ENCODE measurements around the gene STRIT1. TPM values are rescaled to one million over a fixed set of nuclear protein-coding genes. Genes with fewer than 3 reads are reported as not detected.
"Not testable (repeated sequence)": the region's sequence is repeated elsewhere in the genome, so short reads cannot be mapped to it uniquely, and the experiment has no call there.

Gene STRIT1
- total RNA-seq, 1 donor from 2014 or later, result not detected

GRCh38 chr3:155274435-155274834, 19.0 kb downstream of the STRIT1 start:
- H3K4me1 Mint-ChIP-seq (ENCODE audit: unreplicated experiment), result peaks cover 14% of the 10 kb centered on the region
- H3K9me3 Mint-ChIP-seq (ENCODE audit: unreplicated experiment); H3K27me3 Mint-ChIP-seq (ENCODE audit: unreplicated experiment); H3K4me3 Mint-ChIP-seq (ENCODE audit: unreplicated experiment); H3K36me3 Mint-ChIP-seq (ENCODE audit: unreplicated experiment); H3K27ac Mint-ChIP-seq (ENCODE audit: unreplicated experiment); DNase-seq (ENCODE audit: extremely low spot score, unreplicated experiment): not testable (repeated sequence)

GRCh38 chr3:155271343-155271613, 22.2 kb downstream of the STRIT1 start:
- Mint-ChIP-seq H3K4me1 (ENCODE audit: unreplicated experiment) (peaks cover 14% of the 10 kb centered on the region), H3K27me3 (ENCODE audit: unreplicated experiment) (no peaks in the 10 kb centered on the region), H3K36me3 (ENCODE audit: unreplicated experiment) (no peaks in the 10 kb centered on the region), H3K27ac (ENCODE audit: unreplicated experiment) (no peak overlapping the region), H3K4me3 (ENCODE audit: unreplicated experiment) (no peak overlapping the region), H3K9me3 (ENCODE audit: unreplicated experiment) (no peaks in the 10 kb centered on the region)
- no peak for TF ChIP-seq CTCF (IDR thresholded peaks at IDR 0.05)
- no peak for DNase-seq (ENCODE audit: extremely low spot score, unreplicated experiment)

GRCh38 chr3:155270485-155271342, 22.8 kb downstream of the STRIT1 start:
- Mint-ChIP-seq H3K4me3 (ENCODE audit: unreplicated experiment) (no peak overlapping the region), H3K9me3 (ENCODE audit: unreplicated experiment) (no peaks in the 10 kb centered on the region), H3K27me3 (ENCODE audit: unreplicated experiment) (no peaks in the 10 kb centered on the region), H3K27ac (ENCODE audit: unreplicated experiment) (no peak overlapping the region), H3K36me3 (ENCODE audit: unreplicated experiment) (no peaks in the 10 kb centered on the region), H3K4me1 (ENCODE audit: unreplicated experiment) (peaks cover 14% of the 10 kb centered on the region)
- no peak for TF ChIP-seq CTCF (IDR thresholded peaks at IDR 0.05)
- DNase-seq (ENCODE audit: extremely low spot score, unreplicated experiment), result no peak

- no peak for DNase-seq (ENCODE audit: extremely low spot score, unreplicated experiment)
- no peak for TF ChIP-seq CTCF (IDR thresholded peaks at IDR 0.05)
- peaks cover 14% of the 10 kb centered on the region for H3K4me1 Mint-ChIP-seq (ENCODE audit: unreplicated experiment)
- no peaks in the 10 kb centered on the region for H3K27me3 Mint-ChIP-seq (ENCODE audit: unreplicated experiment)
- H3K27ac Mint-ChIP-seq (ENCODE audit: unreplicated experiment), result no peak overlapping the region
- no peaks in the 10 kb centered on the region for H3K9me3 Mint-ChIP-seq (ENCODE audit: unreplicated experiment)
- no peak overlapping the region for H3K4me3 Mint-ChIP-seq (ENCODE audit: unreplicated experiment)
- H3K36me3 Mint-ChIP-seq (ENCODE audit: unreplicated experiment), result no peaks in the 10 kb centered on the region
Measured at GRCh38 chr3:155270063-155270462, 23.4 kb downstream of the STRIT1 start.

- not testable (repeated sequence) for H3K27me3 Mint-ChIP-seq (ENCODE audit: unreplicated experiment); DNase-seq (ENCODE audit: extremely low spot score, unreplicated experiment); H3K9me3 Mint-ChIP-seq (ENCODE audit: unreplicated experiment); H3K4me3 Mint-ChIP-seq (ENCODE audit: unreplicated experiment); H3K36me3 Mint-ChIP-seq (ENCODE audit: unreplicated experiment); H3K27ac Mint-ChIP-seq (ENCODE audit: unreplicated experiment); H3K4me1 Mint-ChIP-seq (ENCODE audit: unreplicated experiment)
Measured at GRCh38 chr3:155262855-155263254, 30.6 kb downstream of the STRIT1 start.

- Mint-ChIP-seq H3K4me1 (ENCODE audit: unreplicated experiment) (no peaks in the 10 kb centered on the region), H3K36me3 (ENCODE audit: unreplicated experiment) (peaks cover 2% of the 10 kb centered on the region), H3K27me3 (ENCODE audit: unreplicated experiment) (no peaks in the 10 kb centered on the region), H3K27ac (ENCODE audit: unreplicated experiment) (no peak overlapping the region), H3K4me3 (ENCODE audit: unreplicated experiment) (no peak overlapping the region), H3K9me3 (ENCODE audit: unreplicated experiment) (no peaks in the 10 kb centered on the region)
- no peak for TF ChIP-seq CTCF (IDR thresholded peaks at IDR 0.05)
- DNase-seq (ENCODE audit: extremely low spot score, unreplicated experiment), result no peak
Measured at GRCh38 chr3:155262295-155262694, 31.2 kb downstream of the STRIT1 start.
